LNCaP clone FGC (cell line): ENCODE data around the gene CLN6.

Experiments used
- DNase-seq: peaks from one replicate; pipeline ENCODE4 v3.0.0-alpha.2; 2011; ENCODE audit warnings: low read depth
- H3K4me3 ChIP-seq: 2 replicates; pipeline ENCODE4 v1.5.1; 2011; ENCODE audit warnings: mild to moderate bottlenecking, low read depth, low read length, control low read depth
- TF ChIP-seq, protein P1 (sequence below): IDR thresholded peaks from 2 replicates; pipeline ENCODE4 v1.5.1; 2012; ENCODE audit warnings: mild to moderate bottlenecking; ENCODE audit not compliant: control insufficient read depth, insufficient read depth; ENCODE audit errors: extremely low read depth

Gene CLN6

GRCh38 chr15:68209272-68209671 is 20.3 kb downstream of the CLN6 start:
- H3K4me3 ChIP-seq: no peak overlapping the region
- DNase-seq: no peak

GRCh38 chr15:68208636-68209240 is 20.8 kb downstream of the CLN6 start:
- no peak for DNase-seq
- no peak overlapping the region for H3K4me3 ChIP-seq
- TF ChIP-seq, protein P1, sequence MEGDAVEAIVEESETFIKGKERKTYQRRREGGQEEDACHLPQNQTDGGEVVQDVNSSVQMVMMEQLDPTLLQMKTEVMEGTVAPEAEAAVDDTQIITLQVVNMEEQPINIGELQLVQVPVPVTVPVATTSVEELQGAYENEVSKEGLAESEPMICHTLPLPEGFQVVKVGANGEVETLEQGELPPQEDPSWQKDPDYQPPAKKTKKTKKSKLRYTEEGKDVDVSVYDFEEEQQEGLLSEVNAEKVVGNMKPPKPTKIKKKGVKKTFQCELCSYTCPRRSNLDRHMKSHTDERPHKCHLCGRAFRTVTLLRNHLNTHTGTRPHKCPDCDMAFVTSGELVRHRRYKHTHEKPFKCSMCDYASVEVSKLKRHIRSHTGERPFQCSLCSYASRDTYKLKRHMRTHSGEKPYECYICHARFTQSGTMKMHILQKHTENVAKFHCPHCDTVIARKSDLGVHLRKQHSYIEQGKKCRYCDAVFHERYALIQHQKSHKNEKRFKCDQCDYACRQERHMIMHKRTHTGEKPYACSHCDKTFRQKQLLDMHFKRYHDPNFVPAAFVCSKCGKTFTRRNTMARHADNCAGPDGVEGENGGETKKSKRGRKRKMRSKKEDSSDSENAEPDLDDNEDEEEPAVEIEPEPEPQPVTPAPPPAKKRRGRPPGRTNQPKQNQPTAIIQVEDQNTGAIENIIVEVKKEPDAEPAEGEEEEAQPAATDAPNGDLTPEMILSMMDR: no peak

More at GRCh38 chr15:68209272-68209671, 20.3 kb downstream of the CLN6 start:
- TF ChIP-seq, protein P1: no peak

DNA sequence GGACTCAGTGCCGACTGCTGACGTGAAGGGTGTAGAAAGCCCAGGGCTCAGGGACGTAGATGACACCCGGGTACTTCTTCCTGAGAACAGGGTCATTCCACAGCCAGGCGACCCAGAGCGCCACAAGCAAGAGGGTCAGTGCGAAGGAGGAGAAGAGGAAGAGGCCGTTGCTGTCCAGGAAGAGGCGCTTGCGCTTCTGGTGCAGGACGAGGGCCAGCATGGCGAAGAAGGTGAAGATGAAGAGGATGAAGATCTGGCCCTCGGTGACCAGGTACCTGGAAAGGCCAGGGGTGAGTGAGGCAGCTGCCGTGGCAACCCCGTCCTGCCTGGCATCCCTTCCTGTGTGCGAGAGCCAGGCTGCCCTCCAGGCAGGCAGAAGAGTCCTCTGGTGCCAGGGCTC is 21.4 kb downstream of the CLN6 start:
- H3K4me3 ChIP-seq: no peak overlapping the region
- no peak for DNase-seq
- TF ChIP-seq, protein P1: no peak

GRCh38 chr15:68207176-68207935 is 22.2 kb downstream of the CLN6 start:
- TF ChIP-seq, protein P1: no peak
- DNase-seq: no peak
- no peak overlapping the region for H3K4me3 ChIP-seq

GRCh38 chr15:68206711-68207151 is 22.8 kb downstream of the CLN6 start:
- DNase-seq: no peak
- TF ChIP-seq, protein P1: no peak
- no peak overlapping the region for H3K4me3 ChIP-seq

DNA sequence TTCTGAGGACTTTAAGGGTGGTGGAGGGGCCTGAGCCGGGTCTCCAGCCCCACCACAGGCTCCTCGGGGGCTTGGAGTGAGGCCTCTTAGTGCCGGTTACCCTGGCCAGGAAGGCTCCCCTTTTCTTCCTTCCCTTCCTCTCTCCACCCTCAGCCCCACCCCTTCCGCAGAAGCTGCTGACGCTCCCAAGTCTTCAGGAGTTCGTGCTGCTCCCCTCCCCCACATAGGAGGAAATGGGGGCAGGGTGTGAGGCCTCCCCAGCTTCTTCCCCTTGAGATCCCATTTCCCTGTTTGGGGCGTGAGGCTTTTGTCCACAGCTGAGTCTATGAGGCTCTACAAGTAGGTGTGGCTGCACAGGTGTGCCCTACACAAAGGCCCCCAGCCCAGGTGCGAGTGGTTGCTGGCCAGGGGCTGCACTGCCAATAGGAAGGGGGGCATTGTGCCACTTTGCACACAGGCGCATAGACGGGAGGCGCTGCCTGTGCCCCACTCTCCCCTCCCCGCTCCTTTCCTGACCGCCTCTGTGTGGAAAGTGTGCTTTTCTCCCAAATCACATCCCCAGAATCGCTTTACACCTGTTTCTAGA is 23.5 kb downstream of the CLN6 start:
- H3K4me3 ChIP-seq: no peak overlapping the region
- no peak for DNase-seq
- TF ChIP-seq, protein P1: no peak

GRCh38 chr15:68205558-68205944 is 24.0 kb downstream of the CLN6 start:
- no peak for DNase-seq
- H3K4me3 ChIP-seq: peak overlapping the region; percentile 58
- TF ChIP-seq, protein P1: no peak
